ENCODE data around the gene ZNF474.

Gene ZNF474

DNA sequence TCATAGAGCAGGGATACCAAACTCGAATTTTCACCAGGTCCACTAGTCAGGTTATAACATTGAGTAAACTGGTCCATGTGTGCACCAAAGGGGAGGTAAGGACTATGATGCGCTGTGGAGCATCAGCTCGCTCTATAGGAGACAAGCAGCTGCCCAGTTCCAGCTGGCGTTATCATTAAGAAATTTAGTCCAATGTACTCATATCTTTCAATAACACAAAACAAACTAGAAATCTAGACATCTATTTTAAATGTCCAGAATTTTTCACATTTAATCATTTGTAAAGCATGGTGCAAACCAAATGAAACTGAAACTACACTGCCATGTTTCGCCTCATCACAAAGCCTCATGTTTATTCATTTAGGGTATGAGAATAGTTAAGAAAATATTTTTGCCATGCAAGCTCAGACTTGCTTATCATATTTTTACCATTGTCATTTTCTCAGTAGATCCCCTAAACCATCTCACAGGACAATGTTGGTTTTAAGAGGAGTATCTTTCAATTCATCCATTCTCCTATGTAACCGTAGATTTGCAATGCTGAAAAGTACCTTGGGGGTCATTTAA lies 50.9 kb downstream of the ZNF474 start:
- no peak for DNase-seq (ENCODE audit: low read depth in 1 of 2, low spot score in 1 of 2)

DNA sequence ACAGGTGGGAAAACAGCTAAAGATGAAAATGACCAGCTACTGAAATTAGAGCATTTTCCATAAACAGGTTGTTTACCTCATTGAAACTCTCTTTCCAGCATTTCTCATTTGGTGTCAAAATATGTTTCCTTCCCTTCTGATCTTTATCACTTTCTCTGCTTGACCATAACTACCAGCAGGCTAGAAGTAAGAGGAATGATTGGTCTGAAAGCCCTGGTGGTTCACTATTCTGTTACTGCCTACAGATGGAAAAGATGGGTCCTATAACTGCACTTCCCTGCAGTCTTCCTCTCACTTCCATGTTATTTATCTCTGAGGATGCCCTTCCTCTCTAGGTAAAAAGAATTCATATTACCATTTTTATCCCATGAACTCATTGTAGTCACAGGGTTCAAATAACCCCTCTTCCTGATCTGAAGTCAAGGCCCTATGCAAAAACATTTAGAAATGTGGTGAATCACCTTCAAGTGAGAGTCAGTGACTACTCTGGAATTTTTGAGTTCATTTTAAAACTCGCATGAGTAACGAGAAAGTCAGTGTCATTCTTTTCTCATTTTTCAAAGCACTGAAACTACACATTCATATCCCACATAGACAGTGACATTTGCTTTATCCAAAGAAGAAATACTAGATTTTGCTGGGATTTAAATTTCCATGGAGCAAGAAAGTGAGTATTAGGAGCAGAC lies 51.7 kb downstream of the ZNF474 start:
- DNase-seq (ENCODE audit: low read depth in 1 of 2, low spot score in 1 of 2): no peak

DNA sequence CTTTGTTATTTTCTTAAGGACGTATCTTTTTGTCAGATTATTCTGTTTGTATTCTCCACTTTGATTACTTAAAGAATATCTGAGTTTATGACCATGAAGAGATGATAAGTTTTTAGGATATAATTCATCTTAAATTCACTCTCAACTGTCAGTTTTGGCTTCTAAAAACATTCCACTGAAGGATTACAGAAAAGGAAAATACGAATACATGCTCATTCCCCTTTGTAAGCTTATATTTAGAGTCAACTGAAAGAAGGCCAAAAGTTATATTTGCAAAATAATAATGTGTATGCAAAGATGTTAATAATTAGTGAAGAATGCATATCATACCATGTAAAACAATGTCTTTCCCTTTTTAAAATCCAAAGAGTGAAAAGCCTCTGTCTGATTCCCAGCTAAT lies 52.5 kb downstream of the ZNF474 start:
- no peak for DNase-seq (ENCODE audit: low read depth in 1 of 2, low spot score in 1 of 2)

DNA sequence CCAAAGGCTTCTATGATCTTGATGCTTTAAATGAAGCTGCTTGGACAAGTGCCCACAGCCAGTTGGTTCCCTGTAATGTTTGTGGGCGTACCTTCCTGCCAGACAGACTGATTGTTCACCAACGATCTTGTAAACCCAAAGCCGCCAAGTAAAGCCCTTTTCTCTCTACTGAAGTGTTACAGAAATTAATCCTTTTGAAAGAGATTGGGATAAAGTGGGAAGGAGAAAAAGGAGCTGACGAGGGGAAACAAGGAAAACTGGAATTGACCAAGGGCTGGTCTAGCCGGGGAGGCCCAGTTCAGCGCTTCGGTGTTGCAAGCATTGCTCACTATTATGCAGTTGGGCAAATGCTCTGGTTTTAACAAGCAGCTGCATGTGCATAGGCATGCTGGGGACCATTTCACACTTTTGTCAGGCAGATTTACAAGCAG lies 53.2 kb downstream of the ZNF474 start:
- DNase-seq (ENCODE audit: low read depth in 1 of 2, low spot score in 1 of 2): no peak

DNA sequence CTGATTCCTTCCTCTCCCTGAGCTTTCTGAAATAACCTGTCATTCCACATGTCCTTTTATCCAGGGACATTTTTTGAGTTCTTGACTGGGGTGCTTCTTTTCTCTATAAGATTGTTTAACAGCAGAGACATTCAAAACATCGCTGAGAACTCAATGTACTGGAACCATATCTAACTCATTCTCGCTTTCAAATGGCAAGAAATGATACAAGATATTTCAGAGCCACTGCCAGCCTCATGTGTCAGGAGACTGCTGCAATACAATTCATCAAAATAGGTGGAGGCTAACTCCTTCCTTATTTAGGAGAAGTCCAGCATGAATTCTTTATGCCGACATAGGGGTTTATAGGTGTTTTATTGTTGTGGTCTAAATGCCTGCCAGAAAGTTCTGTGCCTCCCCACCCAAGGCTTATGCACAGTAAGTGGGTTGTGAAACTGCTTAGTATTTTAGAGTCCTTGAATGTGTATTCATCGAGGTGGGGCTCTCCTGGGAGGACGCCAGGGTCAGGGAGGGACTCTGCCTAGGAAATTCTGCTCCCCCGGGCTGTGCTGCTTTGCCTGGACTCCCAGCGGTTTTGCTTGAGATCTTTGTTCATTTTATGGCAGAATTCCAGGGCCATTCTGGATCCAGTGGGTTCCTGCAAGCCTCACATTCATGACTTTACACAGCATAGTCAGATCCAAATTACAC lies 53.9 kb downstream of the ZNF474 start:
- no peak for DNase-seq (ENCODE audit: low read depth in 1 of 2, low spot score in 1 of 2)

DNA sequence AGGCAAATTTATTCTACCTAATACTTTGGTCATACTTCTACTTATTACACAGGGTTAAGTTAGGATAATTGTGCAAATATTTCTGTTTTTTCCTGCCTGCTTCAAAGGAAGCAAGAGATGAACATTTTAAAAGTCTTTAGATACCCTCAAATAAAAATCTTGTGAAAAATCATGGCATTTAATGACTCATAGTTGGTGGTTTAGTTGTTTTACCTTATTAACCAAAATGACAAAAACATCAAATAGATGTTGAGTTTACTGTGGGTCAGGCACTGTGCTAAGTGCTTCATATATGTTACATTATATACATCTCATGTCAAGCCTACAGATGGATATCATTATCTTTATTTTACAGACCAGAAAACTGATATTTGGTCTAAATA lies 54.4 kb downstream of the ZNF474 start:
- no peak for DNase-seq (ENCODE audit: low read depth in 1 of 2, low spot score in 1 of 2)

DNA sequence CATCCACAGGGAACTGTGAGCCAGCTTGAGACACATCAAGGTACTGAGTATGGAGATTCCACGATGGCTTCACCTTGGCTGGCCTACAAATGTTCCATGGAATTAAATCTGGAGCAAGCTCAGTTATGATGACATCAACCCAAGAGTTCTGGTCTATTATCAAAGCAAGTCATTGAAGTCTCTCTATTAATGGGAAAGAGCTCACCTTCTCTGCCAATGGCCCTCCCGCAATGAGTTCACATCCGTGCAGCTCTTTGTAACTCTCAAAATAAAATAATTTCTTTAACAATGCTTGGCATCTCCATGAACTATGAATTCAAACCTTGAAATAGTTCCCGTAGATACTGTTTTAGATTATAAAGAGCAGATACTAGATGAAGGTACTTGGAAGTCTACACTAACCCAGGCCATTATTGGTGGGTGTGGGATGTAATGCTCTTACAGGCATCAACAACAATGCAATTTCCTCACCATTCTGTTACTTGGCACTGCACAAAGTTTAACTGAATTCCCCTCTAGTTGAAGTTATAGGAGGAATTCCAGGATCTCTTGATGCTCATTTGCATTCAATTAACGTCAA lies 55.4 kb downstream of the ZNF474 start:
- DNase-seq (ENCODE audit: low read depth in 1 of 2, low spot score in 1 of 2): no peak

DNA sequence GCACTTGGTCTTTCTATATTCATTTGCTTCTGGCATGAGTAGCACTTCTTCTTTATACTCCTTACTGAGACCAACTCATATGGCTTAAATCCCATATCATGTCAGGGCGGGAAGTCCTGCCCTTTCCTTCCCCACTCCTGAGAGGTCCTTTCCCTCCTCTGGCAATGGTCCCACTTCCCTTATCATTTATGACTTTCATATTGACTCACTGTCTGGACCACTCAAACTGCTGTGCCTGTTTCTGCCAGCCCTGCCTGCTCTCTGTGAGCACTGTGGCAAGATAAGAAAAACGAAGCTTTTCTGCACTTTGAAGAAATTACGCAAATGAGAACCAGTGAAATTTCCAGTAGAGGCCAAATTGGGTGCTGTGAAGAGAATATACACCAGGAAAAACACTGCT lies 58.1 kb downstream of the ZNF474 start:
- no peak for DNase-seq (ENCODE audit: low read depth in 1 of 2, low spot score in 1 of 2)

DNA sequence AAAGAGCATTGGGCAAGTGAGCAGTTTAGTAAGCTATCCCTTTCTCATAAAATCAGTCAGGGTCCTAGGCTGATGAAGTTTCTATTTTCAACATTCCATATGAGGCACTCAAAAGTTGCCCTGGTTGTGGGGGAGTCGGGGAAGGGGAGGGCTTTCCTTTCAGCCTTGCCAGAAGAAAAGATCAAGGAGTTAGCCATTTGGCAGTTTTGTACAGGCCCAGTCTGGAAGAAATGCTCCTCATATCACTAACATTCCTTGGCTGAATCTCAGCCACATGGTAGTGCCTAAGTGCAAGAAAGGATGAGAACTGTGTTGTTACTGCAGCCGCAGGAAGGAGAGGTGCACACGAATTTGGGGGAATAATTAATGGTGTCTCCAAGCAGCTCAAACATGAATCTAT lies 60.8 kb downstream of the ZNF474 start:
- no peak for DNase-seq (ENCODE audit: low read depth in 1 of 2, low spot score in 1 of 2)

DNA sequence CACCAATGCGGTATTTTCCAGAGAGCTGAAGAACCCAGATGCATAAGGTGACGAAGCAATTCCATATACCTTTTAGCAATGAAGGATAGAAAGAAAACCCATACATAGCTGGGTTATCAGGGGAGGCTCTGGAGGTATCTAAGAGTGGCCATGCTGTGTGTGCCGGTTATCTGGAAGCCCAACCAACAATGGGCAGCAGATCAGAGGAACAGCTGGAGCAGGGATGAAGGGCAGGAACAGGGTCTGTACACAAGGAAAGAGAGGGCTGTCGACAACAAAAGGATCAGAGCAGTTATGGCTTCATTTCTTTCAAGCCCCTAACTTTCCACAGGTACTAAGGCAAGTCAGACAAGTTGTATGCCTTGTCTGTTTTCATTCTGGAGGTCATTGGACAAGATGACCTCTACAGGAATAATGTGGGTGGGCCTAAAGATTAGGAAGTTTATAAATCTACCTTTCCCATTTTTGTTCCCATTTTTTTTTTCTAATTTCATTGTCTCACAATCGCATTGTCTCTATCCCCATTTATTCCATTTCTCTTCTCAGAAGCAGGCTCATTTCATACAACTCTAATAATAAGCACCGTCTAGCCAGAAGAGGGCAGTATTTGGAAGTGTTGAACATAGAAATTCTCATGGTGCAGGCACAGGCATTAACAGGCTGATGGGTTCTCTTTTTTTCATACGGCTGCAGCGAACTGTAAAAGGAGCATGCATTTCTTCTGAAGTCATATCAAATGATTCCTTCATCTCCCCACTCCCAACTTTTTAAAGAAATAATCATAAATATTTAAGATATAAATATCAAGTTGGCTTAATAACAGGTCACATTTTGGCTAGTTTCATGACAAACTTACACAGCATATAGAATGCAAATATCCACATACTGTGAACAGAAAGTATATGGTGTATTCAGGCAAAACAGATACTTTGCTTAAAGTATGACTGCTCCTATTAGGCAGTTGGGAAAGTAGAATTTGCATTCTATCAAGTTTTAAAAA lies 63.5 kb downstream of the ZNF474 start:
- no peak for DNase-seq (ENCODE audit: low read depth in 1 of 2, low spot score in 1 of 2)

DNA sequence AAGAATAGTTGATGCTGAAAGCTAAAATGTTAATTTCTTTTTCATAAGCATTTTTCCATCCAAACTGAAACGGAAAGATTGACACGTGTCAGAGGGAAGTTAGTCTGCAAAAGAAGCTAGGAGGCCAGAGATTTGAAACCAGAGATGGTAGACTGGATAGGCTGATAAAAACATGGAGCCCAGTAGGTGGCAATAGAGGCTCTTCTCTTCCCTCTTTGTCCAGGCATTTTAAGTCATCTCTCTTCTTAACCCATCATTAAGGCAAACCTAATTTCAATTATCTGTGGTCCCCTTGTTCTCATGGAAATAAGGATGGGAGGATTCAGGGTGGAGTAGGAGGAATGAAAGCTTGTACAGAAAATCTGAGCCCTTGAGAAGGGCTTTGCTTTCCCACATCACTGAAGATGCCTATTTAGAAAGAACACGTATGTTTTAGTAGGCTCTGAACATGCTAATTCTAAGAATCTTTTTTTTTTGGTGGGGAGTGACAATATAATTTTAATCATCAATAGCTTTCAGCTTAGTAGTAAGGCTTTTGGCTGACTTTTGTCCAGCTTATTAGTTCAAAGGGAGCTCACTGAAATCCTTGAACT lies 66.6 kb downstream of the ZNF474 start:
- DNase-seq (ENCODE audit: low read depth in 1 of 2, low spot score in 1 of 2): no peak

DNA sequence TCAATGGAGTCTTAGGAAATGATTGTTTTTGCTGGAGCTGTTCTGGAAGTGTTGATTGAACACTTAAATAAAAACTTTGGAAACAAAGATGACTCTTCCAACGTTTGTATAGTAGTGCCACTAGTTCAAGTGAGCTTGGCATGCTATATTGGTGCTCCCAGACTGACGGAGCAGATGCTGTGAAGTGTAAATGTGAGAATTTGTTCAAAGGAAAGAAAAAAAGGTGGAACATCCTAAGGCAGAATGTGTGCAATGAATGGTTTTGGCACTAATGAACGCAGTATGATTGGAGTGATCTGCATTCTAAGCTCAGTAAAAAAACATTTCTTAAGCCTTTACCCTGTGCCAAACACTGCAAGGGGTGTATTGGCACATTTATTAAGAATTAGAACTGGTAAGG lies 69.8 kb downstream of the ZNF474 start:
- no peak for DNase-seq (ENCODE audit: low read depth in 1 of 2, low spot score in 1 of 2)

DNA sequence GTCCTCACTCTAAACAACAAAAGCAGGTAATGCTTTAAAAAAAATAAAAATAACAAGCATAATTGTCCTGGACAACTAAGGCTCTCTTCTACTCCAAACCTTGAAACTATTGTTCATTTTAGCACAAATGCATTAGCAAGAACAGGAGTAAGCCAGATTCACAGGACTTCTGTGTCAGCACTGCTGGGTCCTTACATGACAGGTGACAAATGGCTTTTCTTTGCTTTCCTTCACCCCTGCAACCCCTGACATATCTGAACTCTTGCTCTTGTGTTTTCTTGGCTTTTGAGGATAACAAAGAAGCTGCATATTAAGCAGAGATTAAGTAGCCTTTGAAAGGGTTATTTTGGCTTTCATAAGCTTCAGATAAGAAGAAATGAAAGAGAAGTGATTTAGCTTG lies 71.1 kb downstream of the ZNF474 start:
- DNase-seq (ENCODE audit: low read depth in 1 of 2, low spot score in 1 of 2): no peak

DNA sequence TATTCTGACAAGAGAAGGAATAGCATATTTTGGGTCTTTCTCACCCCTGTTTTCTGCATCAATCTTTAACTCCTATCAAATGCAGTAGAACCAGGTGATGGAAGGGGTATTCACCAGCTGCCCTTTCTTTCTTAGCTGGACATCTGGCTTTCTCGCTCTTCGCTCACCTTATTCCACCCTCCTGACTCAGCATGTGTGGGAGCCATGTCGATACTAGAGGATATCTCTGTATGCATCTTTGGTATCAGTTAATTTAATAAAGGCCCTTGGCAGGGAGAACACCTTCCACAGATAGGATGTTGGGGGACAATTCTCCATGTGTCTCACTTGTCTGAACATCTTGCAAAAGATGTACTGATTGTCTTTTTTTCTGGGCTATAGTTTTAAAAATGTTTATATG lies 71.5 kb downstream of the ZNF474 start:
- DNase-seq (ENCODE audit: low read depth in 1 of 2, low spot score in 1 of 2): no peak

DNA sequence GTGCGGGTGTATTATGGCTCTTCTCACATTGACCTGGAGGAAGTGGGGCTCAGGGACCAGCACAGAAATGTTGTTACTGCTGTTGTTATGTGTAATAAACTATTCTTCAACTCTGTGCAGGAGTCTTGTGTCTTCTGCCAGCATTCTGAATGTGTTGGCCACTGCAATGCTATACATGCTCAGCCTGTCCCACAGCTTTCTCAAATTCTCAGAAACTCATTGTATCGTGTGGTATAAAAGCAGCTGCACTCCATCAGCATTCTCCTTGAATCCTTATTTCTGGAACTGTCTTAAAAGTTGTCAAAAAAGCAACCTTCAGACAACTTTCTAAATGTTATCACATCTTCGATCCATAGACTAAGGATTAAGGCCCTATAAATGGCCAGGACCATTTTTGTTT lies 72.0 kb downstream of the ZNF474 start:
- DNase-seq (ENCODE audit: low read depth in 1 of 2, low spot score in 1 of 2): no peak

DNA sequence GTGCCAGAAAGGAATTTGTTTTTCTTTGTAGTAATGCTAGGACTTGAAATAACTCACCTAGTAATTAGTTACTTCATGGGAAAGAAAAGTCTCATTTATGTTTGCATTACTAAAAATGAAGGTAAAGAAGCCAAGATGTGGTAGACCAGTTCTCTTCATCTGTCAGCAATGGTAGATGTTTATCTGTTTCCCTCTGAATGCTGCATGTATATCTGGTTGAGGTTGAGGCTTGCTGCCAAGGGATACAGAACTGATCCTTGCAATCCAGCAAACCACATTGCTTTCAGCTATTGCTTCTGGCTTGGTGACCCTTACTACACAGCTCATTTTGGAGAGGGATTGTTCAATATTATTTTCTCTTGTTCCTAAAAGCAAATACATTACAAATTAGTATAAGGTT lies 73.6 kb downstream of the ZNF474 start:
- DNase-seq (ENCODE audit: low read depth in 1 of 2, low spot score in 1 of 2): no peak
